HG03469 (cell line): Measurements from ENCODE around the gene GSG1.
A peak's percentile ranks its signal among the peaks of the same experiment; 100 is the strongest.
"Not testable (repeated sequence)": the region's sequence is repeated elsewhere in the genome, so short reads cannot be mapped to it uniquely, and the experiment has no call there.

ENCODE experiments used
- ATAC-seq: cut with Tn5 transposase; IDR thresholded peaks from one replicate; pipeline ENCODE4 v1.9.1; 2021; ENCODE audit warnings: mild to moderate bottlenecking, moderate library complexity, moderate number of reproducible peaks; ENCODE audit not compliant: unreplicated experiment

Gene GSG1

GRCh38 chr12:13066014-13066413, 37.5 kb downstream of the GSG1 start:
- no peak for ATAC-seq

- no peak for ATAC-seq
Observed at GRCh38 chr12:13062669-13063068, 40.8 kb downstream of the GSG1 start.

- ATAC-seq: no peak
Observed at GRCh38 chr12:13061377-13061776, 42.1 kb downstream of the GSG1 start.

GRCh38 chr12:13060581-13060980, 42.9 kb downstream of the GSG1 start:
- no peak for ATAC-seq

- ATAC-seq: not testable (repeated sequence)
Observed at GRCh38 chr12:13053617-13054016, 49.9 kb downstream of the GSG1 start.

- ATAC-seq: no peak
Observed at GRCh38 chr12:13052421-13052820, 51.0 kb downstream of the GSG1 start.

- ATAC-seq: no peak
Observed at GRCh38 chr12:13049816-13050215, 53.7 kb downstream of the GSG1 start.

GRCh38 chr12:13046964-13047363, 56.5 kb downstream of the GSG1 start:
- ATAC-seq: no peak

- no peak for ATAC-seq
Observed at GRCh38 chr12:13045816-13046215, 57.7 kb downstream of the GSG1 start.

GRCh38 chr12:13044906-13045299, 58.6 kb downstream of the GSG1 start:
- no peak for ATAC-seq

GRCh38 chr12:13044002-13044905, 59.2 kb downstream of the GSG1 start, which contains the start of gene FAM234B:
Gene FAM234B, plus strand, starts transcription at chr12:13044381. Its CDS starts 23 bp downstream, at chr12:13044404.
- peak; percentile 55 for ATAC-seq

- ATAC-seq: no peak
Observed at GRCh38 chr12:13042666-13043230, 60.7 kb downstream of the GSG1 start.

- ATAC-seq: no peak
Observed at GRCh38 chr12:13041224-13041623, 62.2 kb downstream of the GSG1 start.

- no peak for ATAC-seq
Observed at GRCh38 chr12:13039328-13039956, 64.0 kb downstream of the GSG1 start.

GRCh38 chr12:13038491-13039161, 64.8 kb downstream of the GSG1 start:
- no peak for ATAC-seq

- no peak for ATAC-seq
Observed at GRCh38 chr12:13036881-13037280, 66.6 kb downstream of the GSG1 start.

GRCh38 chr12:13035335-13035734, 68.1 kb downstream of the GSG1 start:
- not testable (repeated sequence) for ATAC-seq
